NCI-H774 (cell line): ENCODE results near the gene GALNTL6.

Experiments
- DNase-seq: peaks from one replicate; lab custom pipeline; 2025; lab: John Stamatoyannopoulos, UW

Gene GALNTL6

DNA sequence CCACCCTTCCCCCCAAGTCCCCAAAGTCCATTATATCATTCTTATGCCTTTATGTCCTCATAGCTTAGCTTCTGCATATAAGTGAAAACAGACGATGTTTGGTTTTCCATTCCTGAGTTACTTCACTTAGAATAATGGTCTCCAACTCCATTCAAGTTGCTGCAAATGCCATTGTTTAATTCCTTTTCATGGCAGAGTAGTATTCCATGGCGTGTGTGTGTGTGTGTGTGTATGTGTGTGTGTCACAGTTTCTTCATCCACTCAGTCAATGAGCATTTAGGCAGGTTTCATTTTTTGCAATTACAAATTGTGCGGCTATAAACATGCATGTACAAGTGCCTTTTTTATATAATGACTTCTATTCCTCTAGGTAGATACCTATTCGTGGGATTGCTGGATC is 1248.0 kb downstream of the GALNTL6 start:
- no peak for DNase-seq

GRCh38 chr4:173073939-173074500 is 1260.8 kb downstream of the GALNTL6 start:
- DNase-seq, result no peak

- DNase-seq, result no peak
These were observed 1261.3 kb downstream of the GALNTL6 start for GRCh38 chr4:173074501-173074946.

DNA sequence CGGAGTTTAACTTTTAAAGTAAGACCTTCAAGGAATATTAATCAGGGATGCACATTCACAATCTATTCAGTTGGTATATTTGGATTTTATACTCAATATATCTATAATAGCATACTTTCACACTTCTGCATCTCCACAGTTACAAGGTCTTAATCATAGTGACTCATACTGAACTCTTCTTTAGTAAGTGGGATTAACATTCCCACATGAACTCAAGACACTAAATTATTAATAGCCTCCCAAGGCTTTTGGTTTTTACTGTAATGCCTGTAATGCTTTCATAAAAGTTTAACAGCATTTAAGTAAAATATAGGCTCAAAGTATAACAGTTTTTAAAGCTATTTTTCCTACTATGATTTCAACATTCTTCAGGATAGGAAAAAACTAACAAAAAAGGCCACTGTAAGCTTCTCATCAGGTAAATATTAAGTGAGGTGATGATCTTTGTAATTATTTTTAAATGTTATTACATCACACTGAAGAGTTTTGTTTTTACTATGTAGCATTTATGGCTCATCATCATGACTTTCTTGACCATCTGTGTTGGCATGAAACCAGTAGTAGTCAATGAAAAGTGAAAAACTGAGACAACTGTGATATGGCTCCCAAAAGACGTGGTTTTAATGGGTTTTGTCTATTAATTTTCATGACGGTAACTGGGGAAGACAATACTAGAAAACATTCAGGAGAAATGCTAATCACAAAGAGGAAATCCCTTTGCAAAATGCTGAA is 1263.9 kb downstream of the GALNTL6 start:
- DNase-seq, result no peak

- no peak for DNase-seq
These were observed 1274.9 kb downstream of the GALNTL6 start for GRCh38 chr4:173088144-173088543.
